ENCODE results near the gene CFAP100.

GRCh38 chr3:126357295-126358037 lies 37.2 kb upstream of the CFAP100 start, which contains the start of gene KLF15:
- TF ChIP-seq, protein P1, sequence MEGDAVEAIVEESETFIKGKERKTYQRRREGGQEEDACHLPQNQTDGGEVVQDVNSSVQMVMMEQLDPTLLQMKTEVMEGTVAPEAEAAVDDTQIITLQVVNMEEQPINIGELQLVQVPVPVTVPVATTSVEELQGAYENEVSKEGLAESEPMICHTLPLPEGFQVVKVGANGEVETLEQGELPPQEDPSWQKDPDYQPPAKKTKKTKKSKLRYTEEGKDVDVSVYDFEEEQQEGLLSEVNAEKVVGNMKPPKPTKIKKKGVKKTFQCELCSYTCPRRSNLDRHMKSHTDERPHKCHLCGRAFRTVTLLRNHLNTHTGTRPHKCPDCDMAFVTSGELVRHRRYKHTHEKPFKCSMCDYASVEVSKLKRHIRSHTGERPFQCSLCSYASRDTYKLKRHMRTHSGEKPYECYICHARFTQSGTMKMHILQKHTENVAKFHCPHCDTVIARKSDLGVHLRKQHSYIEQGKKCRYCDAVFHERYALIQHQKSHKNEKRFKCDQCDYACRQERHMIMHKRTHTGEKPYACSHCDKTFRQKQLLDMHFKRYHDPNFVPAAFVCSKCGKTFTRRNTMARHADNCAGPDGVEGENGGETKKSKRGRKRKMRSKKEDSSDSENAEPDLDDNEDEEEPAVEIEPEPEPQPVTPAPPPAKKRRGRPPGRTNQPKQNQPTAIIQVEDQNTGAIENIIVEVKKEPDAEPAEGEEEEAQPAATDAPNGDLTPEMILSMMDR (conservative IDR thresholded peaks at IDR 0.05) = no peak
- no peak for TF ChIP-seq EZH2 (IDR thresholded peaks at IDR 0.05; ENCODE audit: low read depth)

Measured in PC-9 (cell line).